22Rv1 (cell line): ENCODE results near the gene PRRT1B.

ENCODE experiments used
- H3K27ac ChIP-seq: fragments of 450-650 bp; 2 replicates; pipeline ENCODE4 v1.5.1; 2017
- CTCF ChIP-seq: fragments of 450-650 bp; IDR thresholded peaks from 2 replicates; pipeline ENCODE4 v1.5.1; 2017; ENCODE audit warnings: mild to moderate bottlenecking
- ZFX ChIP-seq: fragments of 450-650 bp; IDR thresholded peaks from 2 replicates; pipeline ENCODE4 v1.6.1; 2017; ENCODE audit warnings: antibody characterized with exemption, borderline replicate concordance

Gene PRRT1B

GRCh38 chr9:131545003-131545785 is at the start of gene PRRT1B:
PRRT1B (plus strand) TSS chr9:131545523; CDS start chr9:131545616, 93 bp downstream.
- TF ChIP-seq ZFX (no peak), CTCF (peak; percentile 12; the same call in 1 of the 2 replicates)
- H3K27ac ChIP-seq: peak within 1 kb of the TSS; percentile 92

- no peak for TF ChIP-seq CTCF
- no peak for TF ChIP-seq ZFX
- H3K27ac ChIP-seq: no peak overlapping the region
Measured at GRCh38 chr9:131495785-131496184, 49.5 kb upstream of the PRRT1B start.

GRCh38 chr9:131496844-131497405 is 48.4 kb upstream of the PRRT1B start:
- H3K27ac ChIP-seq: no peak overlapping the region
- no peak for TF ChIP-seq ZFX
- TF ChIP-seq CTCF: no peak

GRCh38 chr9:131499254-131499767 is 46.0 kb upstream of the PRRT1B start:
- H3K27ac ChIP-seq: no peak overlapping the region

GRCh38 chr9:131500377-131500776 is 44.9 kb upstream of the PRRT1B start:
- H3K27ac ChIP-seq: peak overlapping the region; percentile 36
- no peak for TF ChIP-seq ZFX
- TF ChIP-seq CTCF: no peak

More at GRCh38 chr9:131499254-131499767, 46.0 kb upstream of the PRRT1B start:
- TF ChIP-seq ZFX: no peak
- TF ChIP-seq CTCF: no peak

GRCh38 chr9:131500939-131501541 is 44.3 kb upstream of the PRRT1B start:
- H3K27ac ChIP-seq: peak overlapping the region; percentile 36
- TF ChIP-seq CTCF: no peak
- TF ChIP-seq ZFX: no peak
